Large intestine (tissue), 3 donors: ENCODE data around the gene LRRC8E. TPM values are rescaled to one million over a fixed set of nuclear protein-coding genes. Genes with fewer than 3 reads are reported as not detected.
"Not testable (repeated sequence)": the region's sequence is repeated elsewhere in the genome, so short reads cannot be mapped to it uniquely, and the experiment has no call there.

Experiments used
- DNase-seq, 2 donors: peaks; one replicate each; pipeline versions ENCODE4 v3.0.0 to v3.0.0-alpha.2; 2013
- H3K27ac ChIP-seq: one replicate; pipeline ENCODE4 v1.5.1; 2013; ENCODE audit warnings: low read length
- H3K27me3 ChIP-seq: 2 replicates; pipeline ENCODE4 v1.6.1; 2013; ENCODE audit warnings: low read length; ENCODE audit not compliant: control insufficient read depth, insufficient read depth
- H3K36me3 ChIP-seq: 2 replicates; pipeline ENCODE4 v1.6.1; 2013; ENCODE audit warnings: low read length; ENCODE audit not compliant: control insufficient read depth, insufficient read depth
- H3K4me1 ChIP-seq: one replicate; pipeline ENCODE4 v1.6.1; 2013; ENCODE audit warnings: low read length; ENCODE audit not compliant: control insufficient read depth, insufficient read depth
- H3K4me3 ChIP-seq: one replicate; pipeline ENCODE4 v1.5.1; 2013; ENCODE audit warnings: low read length
- H3K9me3 ChIP-seq: one replicate; pipeline ENCODE4 v1.6.1; 2013; ENCODE audit warnings: mild to moderate bottlenecking, low read depth, low read length, moderate library complexity; ENCODE audit not compliant: control insufficient read depth
- WGBS: methylation state at CpG from one replicate; pipeline ENCODE4 v1.1.5; 2013; ENCODE audit warnings: low lambda C conversion rate; ENCODE audit not compliant: insufficient coverage; 5-methylcytosine and 5-hydroxymethylcytosine counted together
- polyA plus RNA-seq: library from polyadenylated mRNA; unstranded; fragments of 120-200 nt; gene quantifications from one replicate; pipeline ENCODE4 v1.2.1, GENCODE V29; 2013

LRRC8E gene
- polyA plus RNA-seq, 1 donor = 0.31 TPM

DNA sequence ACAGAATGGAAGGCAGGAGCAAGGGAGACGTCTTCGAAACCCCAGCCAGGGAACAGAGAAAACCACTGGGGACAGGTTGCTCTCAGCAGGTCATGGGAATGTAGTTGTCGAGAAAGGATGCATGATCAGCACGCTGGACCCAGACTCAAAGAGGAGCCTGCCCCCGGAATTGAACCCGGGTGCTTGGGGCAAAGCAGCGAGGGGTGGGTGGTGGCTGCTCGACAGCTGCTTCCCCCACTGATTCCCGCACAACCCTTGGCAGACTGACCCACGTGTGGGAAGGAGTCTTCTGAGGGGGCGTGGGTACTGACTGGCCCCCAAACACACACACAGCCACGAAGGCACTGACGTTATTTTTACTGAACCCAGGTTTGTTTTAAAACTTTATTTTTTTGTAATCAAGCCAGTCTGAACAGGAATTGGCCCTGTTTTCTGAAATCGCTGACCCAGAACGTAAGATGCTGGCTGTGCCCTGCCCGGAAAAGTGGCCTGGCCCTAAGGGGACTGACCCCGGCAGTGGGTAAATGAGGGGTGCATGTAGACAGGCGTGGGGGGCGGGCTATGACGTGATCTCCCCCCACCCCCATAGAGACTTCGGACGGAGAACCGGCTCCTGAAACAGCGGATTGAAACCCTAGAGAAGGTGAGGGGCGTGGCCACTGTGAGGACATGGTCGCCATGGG lies 32.7 kb upstream of the LRRC8E start:
- Histone ChIP-seq H3K9me3 (no peaks in the 10 kb centered on the region), H3K4me1 (peaks cover 18% of the 10 kb centered on the region), H3K27me3 (peaks cover 3% of the 10 kb centered on the region), H3K27ac (no peak overlapping the region), H3K4me3 (no peak overlapping the region), H3K36me3 (peaks cover 11% of the 10 kb centered on the region)
- WGBS = no CpG with 5 or more reads among the region's 26 CpGs
- DNase-seq = no peak

DNA sequence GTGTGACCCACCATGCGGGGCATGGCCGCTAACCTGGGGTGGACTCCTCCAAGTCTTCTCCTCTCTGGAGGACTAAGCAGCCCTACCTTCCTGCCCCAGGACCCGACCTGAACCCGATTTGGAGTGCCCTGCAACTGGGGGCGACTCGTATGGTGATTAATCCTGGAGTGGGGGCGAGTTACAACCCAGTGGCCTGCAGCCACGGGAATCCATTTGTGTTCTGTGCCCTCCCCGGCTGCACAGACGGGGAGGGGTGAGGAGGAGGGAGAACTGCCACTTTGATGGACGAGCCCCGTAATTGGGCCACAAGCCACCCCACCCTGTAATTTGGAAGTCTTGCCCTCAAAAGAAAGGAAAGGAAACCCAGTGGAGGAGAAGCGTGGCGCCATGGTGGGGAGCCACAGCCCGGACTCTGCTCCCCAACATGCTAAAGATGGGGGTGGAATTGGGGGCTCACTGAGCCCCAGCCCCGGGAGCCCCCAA lies 32.2 kb upstream of the LRRC8E start:
- no CpG with 5 or more reads among the region's 16 CpGs for WGBS
- Histone ChIP-seq H3K9me3 (no peaks in the 10 kb centered on the region), H3K4me3 (no peak overlapping the region), H3K36me3 (peaks cover 12% of the 10 kb centered on the region), H3K27me3 (peaks cover 9% of the 10 kb centered on the region), H3K4me1 (peaks cover 21% of the 10 kb centered on the region), H3K27ac (no peak overlapping the region)
- DNase-seq = no peak

DNA sequence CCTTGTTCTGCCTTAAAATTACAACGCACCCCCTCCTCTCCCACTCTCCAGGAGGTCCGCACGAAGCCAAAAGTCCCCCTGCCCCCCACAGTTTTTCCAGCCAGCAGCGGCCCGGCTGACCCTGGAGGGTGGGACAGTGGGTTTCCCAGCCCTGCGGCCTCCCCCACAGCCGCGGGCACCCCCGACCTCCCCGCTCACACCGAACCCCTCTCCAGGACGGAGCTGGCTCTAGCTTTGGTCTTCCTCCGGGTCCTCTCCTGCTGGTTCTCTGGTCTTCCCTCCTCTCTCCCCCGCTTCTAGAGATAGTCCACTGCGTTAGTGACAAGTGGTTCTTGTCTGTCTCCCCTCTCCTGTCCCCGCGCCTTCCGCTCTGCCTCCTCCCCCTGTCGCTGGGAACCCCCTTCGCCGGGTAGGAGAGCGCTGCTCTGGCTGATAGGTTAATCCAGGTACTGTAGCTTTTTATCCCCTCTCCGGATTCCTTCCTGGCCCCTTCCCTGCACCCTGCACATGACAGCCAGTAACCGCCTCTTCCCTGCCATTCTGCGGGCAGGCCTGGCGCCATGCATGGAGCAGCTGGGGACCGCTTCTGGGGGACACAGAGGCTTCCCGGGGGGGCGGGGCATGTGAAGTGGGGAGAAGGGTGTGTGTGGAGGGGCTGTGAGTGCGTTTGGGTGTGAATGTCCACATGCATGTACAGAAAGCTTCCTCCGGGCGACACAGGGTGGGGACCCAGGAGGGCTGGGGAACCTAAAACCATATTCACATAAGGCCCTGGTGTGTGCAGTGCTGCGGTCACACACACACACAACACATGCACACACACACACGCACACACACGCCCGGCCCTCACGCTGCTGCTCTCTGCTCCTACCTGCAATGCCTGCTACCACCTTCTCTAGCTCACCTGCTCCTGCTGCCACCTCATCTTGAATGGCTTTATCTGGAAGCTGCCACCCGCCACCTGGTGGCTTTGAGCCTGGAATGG lies 31.3 kb upstream of the LRRC8E start:
- no CpG with 5 or more reads among the region's 38 CpGs for WGBS
- Histone ChIP-seq H3K4me1 (peaks cover 29% of the 10 kb centered on the region), H3K27me3 (peaks cover 17% of the 10 kb centered on the region), H3K4me3 (no peak overlapping the region), H3K27ac (no peak overlapping the region), H3K9me3 (peaks cover under 1% of the 10 kb centered on the region), H3K36me3 (peaks cover 12% of the 10 kb centered on the region)
- no peak for DNase-seq

DNA sequence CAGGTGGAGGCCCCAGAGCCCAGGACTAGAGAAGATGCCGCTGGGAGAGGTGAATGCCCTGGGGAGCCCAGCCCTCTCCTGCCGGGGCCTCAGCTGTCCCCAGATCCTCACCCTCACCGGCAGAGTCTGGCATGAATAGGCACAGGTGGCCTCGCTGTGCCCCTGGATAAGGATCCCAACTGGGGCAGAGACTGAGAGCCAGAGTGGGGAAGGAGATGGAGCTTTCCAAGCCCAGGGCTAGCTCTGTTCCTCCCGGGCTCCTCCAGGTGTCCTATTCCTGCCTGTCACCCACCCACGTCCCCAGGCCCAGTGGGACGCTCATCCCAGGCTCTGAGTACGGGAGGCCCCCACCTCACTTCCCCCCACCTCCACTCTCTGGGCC lies 30.6 kb upstream of the LRRC8E start:
- DNase-seq = no peak
- WGBS = no CpG with 5 or more reads among the region's 8 CpGs
- peaks cover 21% of the 10 kb centered on the region for H3K27me3 ChIP-seq
- peaks cover 12% of the 10 kb centered on the region for H3K36me3 ChIP-seq
- H3K9me3 ChIP-seq = peaks cover 4% of the 10 kb centered on the region
- no peak overlapping the region for H3K4me3 ChIP-seq
- H3K4me1 ChIP-seq = peaks cover 31% of the 10 kb centered on the region
- H3K27ac ChIP-seq = no peak overlapping the region

DNA sequence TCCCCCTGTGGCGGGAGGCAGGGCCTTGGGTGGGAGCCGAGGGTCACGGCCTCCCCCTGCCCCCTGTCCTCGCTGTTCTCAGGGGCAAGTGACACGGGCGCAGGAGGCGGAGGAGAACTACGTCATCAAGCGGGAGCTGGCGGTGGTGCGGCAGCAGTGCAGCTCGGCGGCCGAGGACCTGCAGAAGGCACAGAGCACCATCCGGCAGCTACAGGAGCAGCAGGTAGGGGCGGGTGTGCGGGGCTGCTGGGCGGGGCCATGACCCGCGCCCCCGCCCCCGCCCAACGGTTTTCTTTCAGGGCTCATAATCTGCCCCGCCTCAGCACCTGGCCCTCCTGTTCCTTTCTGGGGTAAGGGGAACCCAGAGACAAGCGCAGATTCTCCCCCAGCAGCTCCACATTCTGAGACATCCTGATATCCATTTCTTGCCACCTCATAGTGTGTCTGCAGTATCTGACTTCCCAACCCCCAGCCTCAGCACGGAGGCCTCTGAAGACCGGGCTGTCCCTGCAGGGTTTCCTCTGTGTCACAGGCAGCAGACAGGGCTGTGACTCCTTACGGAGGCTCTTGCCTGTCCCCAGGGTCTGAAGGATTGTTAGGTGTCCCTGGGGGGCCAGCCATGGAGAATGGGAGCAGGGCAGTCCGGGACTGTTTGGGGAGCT lies 30.1 kb upstream of the LRRC8E start:
- peaks cover 23% of the 10 kb centered on the region for H3K27me3 ChIP-seq
- WGBS = no CpG with 5 or more reads among the region's 29 CpGs
- H3K4me3 ChIP-seq = no peak overlapping the region
- peaks cover 27% of the 10 kb centered on the region for H3K4me1 ChIP-seq
- no peak overlapping the region for H3K27ac ChIP-seq
- peaks cover 12% of the 10 kb centered on the region for H3K36me3 ChIP-seq
- peaks cover 6% of the 10 kb centered on the region for H3K9me3 ChIP-seq
- peak in 1 of 2 donors; percentile 56 for DNase-seq

DNA sequence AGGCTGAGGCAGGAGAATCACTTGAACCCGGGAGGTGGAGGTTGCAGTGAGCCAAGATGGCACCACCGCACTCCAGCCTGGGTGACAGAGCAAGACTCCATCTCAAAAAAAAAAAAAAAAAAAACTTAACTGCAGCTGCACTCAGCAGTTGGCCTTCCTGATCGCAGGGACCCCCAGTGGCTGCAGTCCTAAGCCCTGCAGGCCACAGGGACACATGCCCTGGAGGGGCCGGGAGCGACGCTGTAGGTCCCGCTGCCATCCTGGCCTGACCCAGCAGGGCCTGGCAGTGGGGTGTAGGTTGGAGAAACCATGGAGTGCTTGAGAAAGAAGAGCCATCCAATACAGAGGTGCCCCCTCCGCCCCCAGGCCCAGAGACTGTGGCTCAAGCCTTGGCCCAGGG lies 29.2 kb upstream of the LRRC8E start:
- H3K4me1 ChIP-seq = peaks cover 22% of the 10 kb centered on the region
- peaks cover 31% of the 10 kb centered on the region for H3K27me3 ChIP-seq
- DNase-seq, H3K27ac ChIP-seq, H3K4me3 ChIP-seq: not testable (repeated sequence)
- H3K9me3 ChIP-seq = peaks cover 13% of the 10 kb centered on the region
- H3K36me3 ChIP-seq = peaks cover 12% of the 10 kb centered on the region
- no CpG with 5 or more reads among the region's 8 CpGs for WGBS

DNA sequence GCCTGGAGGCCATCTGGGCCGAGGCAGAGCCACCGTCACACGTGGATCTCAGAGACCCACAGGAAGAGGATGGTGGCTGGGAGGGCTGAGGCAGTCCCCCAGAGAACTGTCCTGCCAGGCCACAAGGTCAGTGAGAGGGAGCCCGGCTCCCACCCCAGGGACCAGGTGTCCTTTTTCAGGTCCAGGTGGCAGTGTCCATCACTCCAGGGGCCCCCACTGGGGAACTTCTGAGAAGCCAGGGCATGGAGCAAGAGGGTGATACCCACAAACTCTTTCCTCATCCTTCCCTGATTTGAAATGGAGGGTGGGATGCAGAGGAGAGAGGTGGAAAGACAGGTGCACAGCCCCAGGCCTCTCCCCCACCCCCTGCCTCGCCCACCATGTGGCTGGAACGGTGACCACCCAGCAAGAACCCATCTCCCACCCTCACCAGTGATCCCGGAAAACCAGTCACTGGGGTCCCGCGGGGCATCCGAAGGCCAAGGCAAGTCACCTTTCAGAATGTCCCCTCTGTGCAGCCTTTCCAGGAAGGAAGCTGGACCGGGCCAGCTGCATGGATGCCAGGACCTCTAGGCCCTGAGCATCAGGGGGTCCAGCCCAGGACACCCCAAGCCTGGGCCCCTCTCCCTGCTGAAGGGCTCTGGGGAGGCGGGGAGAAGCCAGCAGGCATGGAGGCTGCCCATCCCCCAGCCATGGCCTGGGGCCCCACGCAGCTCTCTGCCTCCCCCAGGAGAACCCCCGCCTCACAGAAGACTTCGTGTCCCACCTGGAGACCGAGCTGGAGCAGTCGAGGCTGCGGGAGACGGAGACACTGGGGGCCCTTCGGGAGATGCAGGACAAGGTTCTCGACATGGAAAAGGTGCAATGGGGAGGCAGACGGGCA lies 28.2 kb upstream of the LRRC8E start:
- Histone ChIP-seq H3K4me1 (peaks cover 22% of the 10 kb centered on the region), H3K27me3 (peaks cover 41% of the 10 kb centered on the region), H3K36me3 (peaks cover 12% of the 10 kb centered on the region), H3K27ac (no peak overlapping the region), H3K4me3 (no peak overlapping the region), H3K9me3 (peaks cover 17% of the 10 kb centered on the region)
- DNase-seq = no peak
- WGBS = no CpG with 5 or more reads among the region's 22 CpGs

DNA sequence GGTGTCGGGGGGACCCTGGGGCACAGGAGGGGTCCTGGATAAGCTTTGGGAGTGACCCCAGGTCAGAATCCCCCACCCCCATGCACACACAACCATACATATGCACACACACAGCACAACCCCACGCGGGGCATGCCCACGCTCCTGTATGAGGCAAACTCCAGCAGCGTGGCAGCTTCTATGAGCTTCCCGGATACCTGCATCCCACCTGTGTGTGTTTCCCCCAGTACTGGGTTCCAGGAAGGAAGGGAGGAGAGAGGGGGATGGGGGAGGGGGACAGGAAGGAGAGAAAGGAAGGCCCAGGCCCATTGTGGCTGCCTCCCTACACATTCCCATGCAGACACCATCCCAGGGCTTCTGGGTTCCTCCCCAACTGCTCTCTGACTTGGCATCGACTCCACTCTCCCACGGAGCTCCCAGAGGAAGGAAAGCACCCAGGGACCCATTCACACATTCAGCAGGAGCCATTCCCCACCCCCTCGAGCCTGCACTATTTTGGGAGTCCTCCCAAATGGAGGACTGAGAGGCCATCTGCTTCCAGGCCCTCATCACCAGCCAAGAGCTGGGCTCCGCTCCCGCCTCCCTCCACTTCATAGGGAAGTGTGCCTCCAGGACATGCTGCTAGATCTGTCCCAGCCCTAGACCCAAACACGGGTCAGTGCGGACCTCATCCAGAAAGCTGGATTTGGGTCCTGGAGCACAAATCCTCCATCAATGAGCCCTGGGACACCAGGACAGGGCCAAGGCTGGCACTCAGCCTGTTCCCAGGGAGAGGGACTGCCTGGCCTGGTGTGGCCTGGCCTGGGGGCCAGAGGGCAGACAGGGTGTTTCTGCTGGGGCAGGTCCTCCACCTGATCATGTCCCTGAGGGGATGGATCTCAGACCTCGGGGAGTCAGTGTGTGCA lies 27.3 kb upstream of the LRRC8E start:
- Histone ChIP-seq H3K9me3 (peaks cover 17% of the 10 kb centered on the region), H3K27ac (no peak overlapping the region), H3K4me3 (no peak overlapping the region), H3K36me3 (peaks cover 12% of the 10 kb centered on the region), H3K27me3 (peaks cover 49% of the 10 kb centered on the region), H3K4me1 (peaks cover 22% of the 10 kb centered on the region)
- WGBS = 100% methylated on average over 1 of the region's 14 CpGs
- no peak for DNase-seq
